ENCODE results near the gene KSR1.

DNA sequence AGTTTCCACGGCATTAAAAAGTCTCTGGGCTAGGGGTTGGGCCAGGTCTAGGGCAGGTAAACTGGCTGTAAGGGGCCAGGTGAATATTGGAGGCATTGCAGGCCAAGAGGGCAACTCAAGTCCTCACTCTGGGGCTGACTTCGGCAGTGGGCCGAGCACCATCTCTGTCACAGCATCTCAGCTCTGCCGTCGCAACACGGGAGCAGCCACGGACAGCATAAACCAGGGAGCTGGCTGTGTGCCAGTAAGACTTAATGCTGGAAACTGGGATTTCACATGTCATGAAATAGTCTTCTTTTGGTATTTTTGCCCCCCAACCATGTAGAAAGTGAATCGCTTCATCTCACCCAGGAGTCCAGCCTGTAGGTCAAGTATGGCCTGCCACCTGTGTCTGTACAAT, 162.2 kb downstream of the KSR1 start:
- TF ChIP-seq NFRKB (IDR thresholded peaks at IDR 0.05): no peak
- TF ChIP-seq ARNT (IDR thresholded peaks at IDR 0.05): no peak
- TF ChIP-seq ELF4 (IDR thresholded peaks at IDR 0.05): no peak
- TF ChIP-seq HDGF (IDR thresholded peaks at IDR 0.05; ENCODE audit: borderline replicate concordance): no peak
- no peak for TF ChIP-seq BHLHE40 (IDR thresholded peaks at IDR 0.05; ENCODE audit: borderline replicate concordance)
- TF ChIP-seq, protein P1, sequence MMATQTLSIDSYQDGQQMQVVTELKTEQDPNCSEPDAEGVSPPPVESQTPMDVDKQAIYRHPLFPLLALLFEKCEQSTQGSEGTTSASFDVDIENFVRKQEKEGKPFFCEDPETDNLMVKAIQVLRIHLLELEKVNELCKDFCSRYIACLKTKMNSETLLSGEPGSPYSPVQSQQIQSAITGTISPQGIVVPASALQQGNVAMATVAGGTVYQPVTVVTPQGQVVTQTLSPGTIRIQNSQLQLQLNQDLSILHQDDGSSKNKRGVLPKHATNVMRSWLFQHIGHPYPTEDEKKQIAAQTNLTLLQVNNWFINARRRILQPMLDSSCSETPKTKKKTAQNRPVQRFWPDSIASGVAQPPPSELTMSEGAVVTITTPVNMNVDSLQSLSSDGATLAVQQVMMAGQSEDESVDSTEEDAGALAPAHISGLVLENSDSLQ (IDR thresholded peaks at IDR 0.05): no peak
- TF ChIP-seq L3MBTL2 (conservative IDR thresholded peaks at IDR 0.05): no peak
- TF ChIP-seq SP1 (IDR thresholded peaks at IDR 0.05): no peak
- TF ChIP-seq SUZ12 (IDR thresholded peaks at IDR 0.05): no peak
- TF ChIP-seq FOXA1 (IDR thresholded peaks at IDR 0.05): no peak
- no peak for TF ChIP-seq FOXM1 (IDR thresholded peaks at IDR 0.05; ENCODE audit: borderline replicate concordance)
